NCI-H146 (cell line): ENCODE data around the gene BUD31.
"Not testable (repeated sequence)": the region's sequence is repeated elsewhere in the genome, so short reads cannot be mapped to it uniquely, and the experiment has no call there.

ENCODE experiments used
- DNase-seq: peaks from one replicate; lab custom pipeline; 2025; lab: John Stamatoyannopoulos, UW

The BUD31 gene

GRCh38 chr7:99380823-99381663 is 27.7 kb upstream of the BUD31 start:
- no peak for DNase-seq

DNA sequence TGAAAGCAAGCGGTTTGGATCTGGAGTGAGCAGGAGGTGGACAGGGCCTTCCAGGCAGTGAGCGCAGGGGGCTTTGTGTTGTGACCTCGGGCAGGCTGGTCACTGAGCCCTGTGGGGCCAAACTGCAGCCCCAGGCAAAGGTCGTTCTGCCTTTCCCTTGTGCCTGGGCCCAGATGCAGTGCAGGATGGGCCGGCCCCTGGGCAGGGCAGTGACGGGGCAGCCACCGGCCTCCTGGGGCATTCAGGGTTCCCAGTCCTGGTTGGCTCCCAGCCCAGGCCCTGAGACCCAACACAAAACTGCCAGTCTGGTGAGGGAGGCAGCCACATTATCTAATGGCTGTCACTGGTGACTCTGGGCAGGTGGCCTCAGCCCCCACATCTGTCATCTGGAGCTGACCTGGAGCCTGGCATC is 27.1 kb upstream of the BUD31 start:
- no peak for DNase-seq

GRCh38 chr7:99383203-99383602 is 25.6 kb upstream of the BUD31 start:
- DNase-seq, result no peak

GRCh38 chr7:99383791-99384370 is 24.9 kb upstream of the BUD31 start:
- DNase-seq, result no peak

DNA sequence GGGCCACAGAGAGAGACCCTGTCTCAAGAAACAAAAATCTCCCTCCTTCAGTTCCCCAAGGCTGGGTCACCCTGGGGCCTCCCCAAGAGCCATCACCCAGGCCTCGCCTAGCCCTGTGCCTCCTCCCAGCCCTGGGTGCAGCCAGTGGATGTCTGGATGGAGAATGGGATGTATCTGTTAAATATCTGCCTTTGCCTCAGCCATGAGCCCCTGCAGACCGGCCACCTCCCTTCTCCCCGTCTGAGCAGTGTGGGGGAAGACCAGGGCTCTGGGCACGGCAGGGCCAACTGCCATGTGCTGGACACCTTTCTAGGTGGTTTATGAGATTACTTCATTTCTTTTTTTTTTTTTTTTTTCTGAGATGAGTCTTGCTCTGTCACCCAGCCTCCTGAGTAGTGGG is 24.2 kb upstream of the BUD31 start:
- DNase-seq, result no peak

DNA sequence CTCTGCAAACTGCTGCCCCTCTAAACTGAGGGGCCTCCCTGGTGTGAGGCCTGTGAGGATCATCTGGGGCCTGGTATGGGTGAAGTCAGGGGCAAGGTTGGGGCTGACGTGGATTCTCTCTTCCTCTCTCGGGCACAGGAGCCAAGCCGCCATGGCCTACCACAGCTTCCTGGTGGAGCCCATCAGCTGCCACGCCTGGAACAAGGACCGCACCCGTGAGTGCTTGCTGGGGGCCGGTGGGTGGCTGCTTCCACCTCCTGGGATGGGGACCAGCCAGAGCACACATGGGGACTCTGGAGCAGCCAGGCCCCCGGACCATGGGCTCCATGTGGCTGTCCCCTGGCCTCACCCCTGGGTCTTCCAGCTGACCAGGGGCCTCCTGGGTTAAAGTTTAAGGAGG is 23.2 kb upstream of the BUD31 start:
- DNase-seq, result no peak

- no peak for DNase-seq
These were observed 22.1 kb upstream of the BUD31 start for GRCh38 chr7:99386584-99387238.

DNA sequence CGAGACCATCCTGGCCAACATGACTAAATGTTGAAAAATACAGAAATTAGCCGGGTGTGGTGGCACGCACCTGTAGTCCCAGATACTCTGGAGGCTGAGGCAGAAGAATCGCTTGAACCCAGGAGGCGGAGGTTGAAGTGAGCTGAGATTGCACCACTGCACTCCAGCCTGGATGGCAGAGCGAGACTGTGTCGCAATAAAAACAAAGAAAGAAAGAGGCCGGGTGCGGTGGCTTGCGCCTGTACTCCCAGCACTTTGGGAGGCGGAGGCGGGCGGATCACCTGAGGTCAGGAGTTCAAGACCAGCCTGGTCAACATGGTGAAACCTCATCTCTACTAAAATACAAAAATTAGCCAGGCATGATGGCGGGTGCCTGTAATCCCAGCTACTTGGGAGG is 21.5 kb upstream of the BUD31 start:
- DNase-seq, result not testable (repeated sequence)

DNA sequence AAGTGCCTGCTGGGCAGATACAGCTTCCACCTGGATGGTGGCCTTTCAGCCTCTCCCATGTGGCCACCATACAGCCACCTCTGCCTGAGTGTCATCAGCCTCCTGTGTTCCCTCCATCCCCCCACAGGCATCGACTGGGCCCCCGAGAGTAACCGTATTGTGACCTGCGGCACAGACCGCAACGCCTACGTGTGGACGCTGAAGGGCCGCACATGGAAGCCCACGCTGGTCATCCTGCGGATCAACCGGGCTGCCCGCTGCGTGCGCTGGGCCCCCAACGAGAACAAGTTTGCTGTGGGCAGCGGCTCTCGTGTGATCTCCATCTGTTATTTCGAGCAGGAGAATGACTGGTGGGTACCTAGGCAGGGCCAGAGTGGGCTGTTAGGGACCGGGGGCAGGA is 20.9 kb upstream of the BUD31 start:
- no peak for DNase-seq

DNA sequence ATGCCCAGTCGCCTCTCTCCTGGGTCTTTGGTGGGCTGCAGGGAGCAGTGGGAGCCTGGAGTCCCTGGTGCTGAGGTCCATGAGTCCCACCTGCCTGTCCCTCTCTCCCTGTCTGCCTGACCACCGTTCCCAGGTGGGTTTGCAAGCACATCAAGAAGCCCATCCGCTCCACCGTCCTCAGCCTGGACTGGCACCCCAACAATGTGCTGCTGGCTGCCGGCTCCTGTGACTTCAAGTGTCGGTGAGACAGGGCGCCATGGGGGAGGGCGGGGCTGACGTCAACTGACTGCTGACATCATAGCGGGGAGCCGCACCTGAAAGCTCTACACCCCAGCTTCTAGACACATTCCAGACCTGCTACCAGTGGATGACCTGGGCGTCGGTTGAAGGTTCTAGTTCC is 19.0 kb upstream of the BUD31 start:
- no peak for DNase-seq

- DNase-seq, result no peak
These were observed 17.7 kb upstream of the BUD31 start for GRCh38 chr7:99390941-99391602.

DNA sequence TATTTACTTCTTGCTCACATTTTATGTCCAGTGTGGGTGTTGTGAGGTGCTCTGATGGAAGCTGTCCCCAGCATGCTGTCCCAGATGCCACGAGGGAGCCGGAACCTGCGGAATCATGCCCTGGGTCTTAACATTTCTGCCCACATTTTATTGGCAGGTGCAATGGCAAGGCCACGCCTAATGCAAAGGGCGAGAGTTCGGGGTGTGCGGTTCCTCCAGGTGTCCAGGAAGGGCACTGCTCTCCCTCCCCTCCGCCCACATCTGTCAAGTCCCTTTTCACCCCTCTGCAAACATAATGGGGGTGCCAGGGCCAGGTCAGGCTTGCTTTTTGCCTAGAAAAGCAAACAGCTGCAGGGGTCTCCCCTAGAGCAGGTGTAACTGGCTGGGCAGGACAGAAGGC is 16.7 kb upstream of the BUD31 start:
- DNase-seq, result peak; percentile 45

DNA sequence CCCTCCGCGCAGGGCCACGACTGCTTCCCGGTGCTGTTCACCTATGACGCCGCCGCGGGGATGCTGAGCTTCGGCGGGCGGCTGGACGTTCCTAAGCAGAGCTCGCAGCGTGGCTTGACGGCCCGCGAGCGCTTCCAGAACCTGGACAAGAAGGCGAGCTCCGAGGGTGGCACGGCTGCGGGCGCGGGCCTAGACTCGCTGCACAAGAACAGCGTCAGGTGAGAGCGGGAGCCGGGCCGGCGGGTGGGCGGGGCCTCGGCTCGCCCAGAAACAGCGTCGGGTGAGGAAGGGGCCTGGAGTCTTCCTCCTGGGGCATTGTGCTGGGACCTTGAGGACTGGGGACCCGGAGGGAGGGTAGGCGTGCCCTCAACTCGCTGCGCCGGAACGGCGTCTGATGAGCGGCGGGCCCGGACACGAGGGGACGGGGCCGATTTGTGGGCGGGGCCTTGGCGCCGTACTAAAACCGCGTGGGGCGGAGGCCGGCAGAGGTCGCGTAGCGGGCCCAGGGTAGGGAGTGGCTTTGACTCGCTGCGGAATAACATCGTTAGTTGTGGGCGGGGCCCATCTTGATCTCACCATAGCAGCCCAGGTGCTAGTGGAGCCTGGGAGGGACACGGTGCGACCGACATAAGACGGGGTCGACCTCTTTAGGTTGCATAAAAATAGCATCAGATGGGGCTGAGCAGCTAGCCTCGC is 16.0 kb upstream of the BUD31 start:
- DNase-seq, result peak; percentile 94

- peak; percentile 94 for DNase-seq
These were observed 15.2 kb upstream of the BUD31 start for GRCh38 chr7:99393355-99394187.

DNA sequence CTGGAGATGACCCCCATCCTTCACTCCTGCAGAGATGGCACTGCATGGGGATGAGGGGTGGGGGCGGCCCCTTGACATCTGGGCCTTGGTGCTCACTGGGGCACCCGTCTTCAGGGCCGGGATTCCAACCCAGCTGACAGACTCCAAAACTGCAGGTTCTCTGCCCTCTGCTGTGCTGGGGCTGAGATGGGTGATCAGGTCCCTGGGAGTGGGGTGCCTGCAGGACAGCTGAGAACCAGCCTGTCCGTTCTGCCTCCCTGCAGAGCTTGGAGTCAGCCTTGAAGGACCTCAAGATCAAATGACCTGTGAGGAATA is 14.6 kb upstream of the BUD31 start:
- DNase-seq, result no peak

- no peak for DNase-seq
These were observed 13.0 kb upstream of the BUD31 start for GRCh38 chr7:99395616-99396327.

- DNase-seq, result no peak
These were observed 12.1 kb upstream of the BUD31 start for GRCh38 chr7:99396418-99397296.

GRCh38 chr7:99397297-99397983 is 11.3 kb upstream of the BUD31 start:
- no peak for DNase-seq

- DNase-seq, result no peak
These were observed 9.8 kb upstream of the BUD31 start for GRCh38 chr7:99398891-99399445.
